ENCODE results near the gene CCDC186.

GRCh38 chr10:114151486-114151885 is 22.5 kb downstream of the CCDC186 start:
- TF ChIP-seq CTCF (conservative IDR thresholded peaks at IDR 0.05) (no peak), EZH2 (IDR thresholded peaks at IDR 0.05; ENCODE audit: low read depth) (no peak)

Measured in PC-9 (cell line).